Mucosa of descending colon (tissue), 3 donors: Measurements from ENCODE around the gene DPP6. TPM values are rescaled to one million over a fixed set of nuclear protein-coding genes. Genes with fewer than 3 reads are reported as not detected.

Source experiments
- ATAC-seq: fragments of 200-7000 bp; cut with Tn5 transposase; one replicate; pipeline ENCODE4 v1.9.1; 2020; ENCODE audit warnings: mild to moderate bottlenecking, moderate library complexity
- DNase-seq, 3 donors: peaks; one replicate each; pipeline ENCODE4 v3.0.0-alpha.2; 2020
- H3K36me3 ChIP-seq: fragments of 200-600 bp; one replicate; pipeline ENCODE4 v1.8.0; 2021; ENCODE audit warnings: low read depth, mild to moderate bottlenecking
- H3K4me1 ChIP-seq: fragments of 200-600 bp; one replicate; pipeline ENCODE4 v1.8.0; 2021; ENCODE audit warnings: low read depth, mild to moderate bottlenecking
- H3K4me3 ChIP-seq: fragments of 200-600 bp; one replicate; pipeline ENCODE4 v1.8.0; 2021; ENCODE audit warnings: mild to moderate bottlenecking
- H3K9me3 ChIP-seq: fragments of 200-600 bp; one replicate; pipeline ENCODE4 v1.8.0; 2021; ENCODE audit warnings: mild to moderate bottlenecking
- CTCF ChIP-seq: fragments of 200-600 bp; IDR thresholded peaks from one replicate; pipeline ENCODE4 v1.8.0; 2022; ENCODE audit warnings: antibody characterized with exemption, mild to moderate bottlenecking
- intact Hi-C, 2 donors: fragments of 100-400 bp; cut with DNase I in 1 of 2; cut with micrococcal nuclease in 1 of 2; formaldehyde crosslinking; loops; one replicate each; pipeline versions ENCODE4 v1.11.0 to v1.11.1; 2022; cut with DNase I, micrococcal nuclease
- total RNA-seq, 3 donors: library from RNA; stranded (reverse); fragmentation: NEBNext Ultra II Directional in 2 of 3; extraction: Animal tissue kit (Norgen Biotek cat#: 25700) in 2 of 3; gene quantifications; one replicate each; pipeline versions ENCODE4 v1.2.1 to v1.2.4, GENCODE V29; 2021 to 2023
- donor health status: DM: no; HTN: no; CAD: no; lungs with moderate emphysema.
- donor health status: DM: no; HTN: no; CAD: no.
- donor health status: DM: no; HTN: yes; CAD: no.

Gene DPP6
- total RNA-seq, 3 donors from 2014 or later: 1.3 to 33.8 (median 1.5) TPM

DNA sequence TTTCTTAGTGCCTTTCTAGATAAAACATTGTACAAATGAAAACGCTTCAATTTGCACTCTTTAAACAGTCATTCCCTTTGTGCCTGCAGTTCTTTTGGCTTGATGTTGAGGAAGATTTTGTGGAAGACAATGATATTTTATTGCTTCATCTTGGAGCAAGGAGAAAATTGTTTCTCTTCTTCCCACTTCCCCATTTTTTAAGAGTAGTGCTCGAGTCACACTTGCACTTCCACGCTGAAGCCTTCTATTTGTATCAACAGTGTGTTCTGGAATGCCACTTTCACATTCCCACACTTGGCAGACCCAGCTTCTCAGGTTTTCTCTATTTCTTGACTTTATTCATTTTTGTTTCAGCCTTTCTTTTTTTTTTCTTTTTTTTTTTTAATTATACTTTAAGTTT, 581.4 kb downstream of the DPP6 start:
- Histone ChIP-seq H3K4me1 (no peaks in the 10 kb centered on the region), H3K36me3 (no peaks in the 10 kb centered on the region), H3K9me3 (no peaks in the 10 kb centered on the region), H3K4me3 (no peak overlapping the region)
- TF ChIP-seq CTCF: no peak
- DNase-seq (no peak), ATAC-seq (no peak)
- intact Hi-C loops: no loop called here

DNA sequence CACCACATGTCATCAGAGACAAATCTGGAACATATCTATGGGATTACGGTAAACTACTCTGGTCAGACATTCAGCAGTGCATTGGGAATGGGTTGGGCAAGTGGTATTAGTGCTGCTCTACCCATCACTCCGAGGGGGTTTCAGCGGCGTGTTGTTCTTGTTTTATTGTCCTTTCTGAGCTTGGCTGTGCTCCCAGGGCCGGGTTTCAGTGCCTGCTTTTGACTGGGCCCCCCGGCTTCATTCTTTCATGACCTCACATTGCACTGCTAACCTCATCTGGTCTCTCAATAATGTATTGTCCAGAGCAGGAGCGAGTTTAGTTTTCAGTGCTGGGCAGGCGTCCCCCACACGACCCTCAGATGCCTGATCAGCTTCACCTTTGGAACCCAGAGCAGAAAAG, 586.1 kb downstream of the DPP6 start:
- intact Hi-C loops: no loop called here
- no peaks in the 10 kb centered on the region for H3K9me3 ChIP-seq
- no peak for DNase-seq
- no peak for TF ChIP-seq CTCF
- no peak for ATAC-seq
- H3K4me3 ChIP-seq: no peak overlapping the region
- H3K4me1 ChIP-seq: no peaks in the 10 kb centered on the region
- H3K36me3 ChIP-seq: no peaks in the 10 kb centered on the region

DNA sequence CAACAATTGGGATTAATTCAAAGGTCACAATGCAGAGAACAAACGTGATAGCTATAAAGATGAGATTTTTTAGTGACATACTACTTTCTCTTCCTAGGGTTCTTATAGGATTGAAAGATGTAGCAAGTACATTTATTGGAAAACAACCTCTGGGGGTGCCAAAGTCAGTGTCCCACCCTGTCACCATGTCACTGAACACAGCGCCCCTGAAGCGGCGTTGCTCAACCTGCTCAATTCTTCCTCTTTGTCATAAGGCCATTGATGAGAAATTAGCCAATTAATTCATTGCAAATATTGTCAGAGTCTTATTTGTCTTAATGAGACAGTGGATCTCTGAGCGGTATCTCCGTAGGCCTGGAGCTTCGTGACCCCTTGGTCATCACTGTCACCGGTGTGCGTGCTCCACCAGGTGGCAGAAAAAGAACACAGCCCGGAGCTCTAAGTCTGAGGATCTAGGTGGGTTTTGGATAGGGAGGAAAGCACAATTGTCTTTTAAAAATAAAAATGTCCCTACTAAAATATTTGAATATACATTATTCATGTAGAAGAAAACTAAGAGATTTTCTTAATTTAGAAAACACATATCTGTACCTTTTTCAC, 588.2 kb downstream of the DPP6 start:
- ATAC-seq: peak; percentile 40
- intact Hi-C loops: no loop called here
- Histone ChIP-seq H3K4me3 (no peak overlapping the region), H3K4me1 (no peaks in the 10 kb centered on the region), H3K9me3 (no peaks in the 10 kb centered on the region), H3K36me3 (no peaks in the 10 kb centered on the region)
- peak in 2 of 3 donors; percentile 26 to 53 for DNase-seq
- no peak for TF ChIP-seq CTCF

- intact Hi-C loops: no loop called here
- DNase-seq: no peak
- H3K4me1 ChIP-seq: no peaks in the 10 kb centered on the region
- H3K36me3 ChIP-seq: no peaks in the 10 kb centered on the region
- H3K4me3 ChIP-seq: no peak overlapping the region
- H3K9me3 ChIP-seq: no peaks in the 10 kb centered on the region
- no peak for TF ChIP-seq CTCF
- no peak for ATAC-seq
Observed at GRCh38 chr7:154640917-154641316, 588.7 kb downstream of the DPP6 start.

DNA sequence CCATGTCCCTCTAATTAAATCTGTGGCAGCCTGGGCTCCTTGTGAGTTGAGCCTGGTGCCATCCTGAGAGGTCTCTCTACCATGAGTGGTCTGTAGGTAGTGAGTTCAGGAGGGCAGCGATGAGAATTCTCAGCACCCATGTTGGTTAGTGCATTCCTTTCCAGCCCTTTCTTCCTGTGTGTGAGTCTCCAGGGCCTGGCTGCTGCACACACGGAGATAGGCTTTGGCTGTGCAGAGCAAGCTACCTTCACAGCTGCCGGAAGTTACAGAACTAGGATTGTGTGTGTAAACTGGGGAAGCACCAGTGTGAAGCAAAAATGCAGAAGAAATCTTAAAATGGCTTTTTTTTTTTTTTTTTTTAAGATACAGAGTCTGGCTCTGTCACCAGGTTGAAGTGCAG, 592.2 kb downstream of the DPP6 start:
- no peaks in the 10 kb centered on the region for H3K36me3 ChIP-seq
- intact Hi-C loops: no loop called here
- H3K9me3 ChIP-seq: no peaks in the 10 kb centered on the region
- DNase-seq: no peak
- TF ChIP-seq CTCF: no peak
- no peak overlapping the region for H3K4me3 ChIP-seq
- no peak for ATAC-seq
- no peaks in the 10 kb centered on the region for H3K4me1 ChIP-seq
